SK-N-SH (cell line): ENCODE measurements around the gene SPIRE1. TPM values are rescaled to one million over a fixed set of nuclear protein-coding genes. Genes with fewer than 3 reads are reported as not detected.

Experiments used
- CTCF ChIA-PET: fragments of 300-600, 350-600 bp; formaldehyde crosslinking; extraction: SDS; loops from one replicate; lab custom pipeline; 2021; lab: Yijun Ruan, JAX
- POLR2A ChIA-PET: fragments of 350-600 bp; sonication (Branson Sonifier 250); formaldehyde crosslinking; extraction: SDS; loops from one replicate; lab custom pipeline; 2020; ENCODE audit warnings: antibody characterized with exemption, inconsistent platforms; lab: Yijun Ruan, JAX
- DNase-seq: peaks from one replicate; pipeline ENCODE4 v3.0.0; 2012
- H2AFZ ChIP-seq: fragments of 200-600 bp; sonication (generic); 2 replicates; pipeline ENCODE4 v1.8.1; 2016; ENCODE audit warnings: antibody characterized with exemption, mild to moderate bottlenecking, low read depth
- H3F3A ChIP-seq: fragments of 200-600 bp; sonication (generic); replicated peaks from 2 replicates; pipeline ENCODE3; 2016; ENCODE audit warnings: antibody characterized with exemption, mild to moderate bottlenecking; ENCODE audit not compliant: insufficient read depth
- H3K27ac ChIP-seq, 2 experiments: fragments of 200-500 bp in 1 of 2; fragments of 200-600 bp in 1 of 2; sonication (Bioruptor generic) in 1 of 2; sonication (generic), shearing (Covaris generic) in 1 of 2; 2 replicates each; pipeline versions ENCODE4 v1.5.1 to v1.6.1; 2014 to 2016; ENCODE audit warnings: low read depth in 2 of 2, inconsistent platforms in 1 of 2, low read length in 1 of 2, mild to moderate bottlenecking in 1 of 2, mixed read lengths in 1 of 2
- H3K27me3 ChIP-seq: fragments of 200-600 bp; sonication (generic), shearing (Covaris generic); 2 replicates; pipeline ENCODE4 v1.6.1; 2016; ENCODE audit warnings: mixed run types; ENCODE audit not compliant: insufficient read depth
- H3K36me3 ChIP-seq, 2 experiments: fragments of 200-500 bp in 1 of 2; fragments of 200-600 bp in 1 of 2; sonication (Bioruptor generic) in 1 of 2; sonication (generic) in 1 of 2; replicated peaks in 1 of 2; 2 replicates each; pipeline versions ENCODE3 to v1.5.1; 2014 to 2016; ENCODE audit warnings: low read length in 1 of 2, mild to moderate bottlenecking in 1 of 2; ENCODE audit not compliant: insufficient read depth in 2 of 2, control insufficient read depth in 1 of 2
- H3K4me1 ChIP-seq, 2 experiments: fragments of 200-500 bp in 1 of 2; fragments of 200-600 bp in 1 of 2; sonication (Bioruptor generic) in 1 of 2; sonication (generic), shearing (Covaris generic) in 1 of 2; 2 replicates each; pipeline versions ENCODE4 v1.5.1 to v1.6.1; 2014 to 2016; ENCODE audit warnings: low read depth in 1 of 2, low read length in 1 of 2, mixed run types in 1 of 2; ENCODE audit not compliant: insufficient read depth in 2 of 2, control insufficient read depth in 1 of 2
- H3K4me2 ChIP-seq: fragments of 200-600 bp; sonication (generic), shearing (Covaris generic); 2 replicates; pipeline ENCODE4 v1.6.1; 2017; ENCODE audit warnings: mixed run types
- H3K4me3 ChIP-seq, 2 experiments: fragments of 200-500 bp in 1 of 2; fragments of 200-600 bp in 1 of 2; sonication (Bioruptor generic) in 1 of 2; sonication (generic), shearing (Covaris generic) in 1 of 2; 2 replicates each; pipeline versions ENCODE4 v1.5.1 to v1.8.1; 2014 to 2016; ENCODE audit warnings: low read depth in 2 of 2, inconsistent platforms in 1 of 2, low read length in 1 of 2, mild to moderate bottlenecking in 1 of 2, mixed read lengths in 1 of 2, moderate library complexity in 1 of 2
- H3K79me2 ChIP-seq: fragments of 200-600 bp; sonication (generic); 2 replicates; pipeline ENCODE4 v1.8.1; 2017; ENCODE audit warnings: mild to moderate bottlenecking; ENCODE audit not compliant: insufficient read depth
- H3K9ac ChIP-seq: fragments of 200-600 bp; sonication (generic); 2 replicates; pipeline ENCODE4 v1.6.1; 2017; ENCODE audit warnings: mixed run types
- H3K9me2 ChIP-seq: fragments of 200-600 bp; sonication (generic); 2 replicates; pipeline ENCODE4 v1.6.1; 2017; ENCODE audit warnings: mixed run types
- H3K9me3 ChIP-seq: fragments of 200-600 bp; sonication (generic); 2 replicates; pipeline ENCODE4 v1.6.1; 2017; ENCODE audit warnings: mixed run types, mild to moderate bottlenecking, moderate library complexity
- H4K20me1 ChIP-seq: fragments of 200-600 bp; sonication (generic); 2 replicates; pipeline ENCODE4 v1.6.1; 2017; ENCODE audit warnings: mild to moderate bottlenecking, mixed run types; ENCODE audit not compliant: insufficient read depth
- CHD2 ChIP-seq: fragments of 150-350 bp; IDR thresholded peaks from 2 replicates; pipeline ENCODE4 v1.6.1; 2018; ENCODE audit warnings: low read length; ENCODE audit not compliant: partially characterized antibody
- CTCF ChIP-seq: fragments of 200-600 bp; sonication (generic); IDR thresholded peaks from 2 replicates; pipeline ENCODE4 v1.6.1; 2017; ENCODE audit warnings: antibody characterized with exemption, mild to moderate bottlenecking, moderate library complexity
- EP300 ChIP-seq, 2 experiments: IDR thresholded peaks; 2 replicates each; pipeline versions ENCODE4 v1.4.0 to v1.6.1; 2012; ENCODE audit warnings: borderline replicate concordance in 1 of 2, low read depth in 1 of 2, low read length in 1 of 2
- FOSL2 ChIP-seq: IDR thresholded peaks from 2 replicates; pipeline ENCODE4 v1.4.0; 2012; ENCODE audit warnings: low read depth, mild to moderate bottlenecking, moderate library complexity, borderline replicate concordance
- FOXJ3 ChIP-seq: sonication (generic); formaldehyde crosslinking; IDR thresholded peaks from 2 replicates; pipeline ENCODE4 v1.5.1; 2020; ENCODE audit warnings: mild to moderate bottlenecking, missing genetic modification reagents
- FOXM1 ChIP-seq: IDR thresholded peaks from 2 replicates; pipeline ENCODE4 v1.4.0; 2012; ENCODE audit warnings: low read depth, mild to moderate bottlenecking
- GABPA ChIP-seq: IDR thresholded peaks from 2 replicates; pipeline ENCODE4 v1.4.0; 2012; ENCODE audit warnings: low read depth, mild to moderate bottlenecking
- GATA2 ChIP-seq: sonication (generic); formaldehyde crosslinking; IDR thresholded peaks from 2 replicates; pipeline ENCODE4 v1.5.0; 2020; ENCODE audit warnings: mild to moderate bottlenecking, missing genetic modification reagents
- IRF3 ChIP-seq: fragments of 150-350 bp; IDR thresholded peaks from 2 replicates; pipeline ENCODE4 v1.6.1; 2016; ENCODE audit warnings: mild to moderate bottlenecking, low read depth, low read length
- MAX ChIP-seq: IDR thresholded peaks from 2 replicates; pipeline ENCODE4 v1.4.0; 2012; ENCODE audit warnings: low read depth
- MEF2A ChIP-seq: IDR thresholded peaks from 2 replicates; pipeline ENCODE4 v1.4.0; 2012; ENCODE audit warnings: low read depth, borderline replicate concordance
- MXI1 ChIP-seq: IDR thresholded peaks from 2 replicates; pipeline ENCODE4 v1.6.1; 2012; ENCODE audit warnings: mild to moderate bottlenecking, low read depth, low read length, improper control_type of control experiment
- NFIC ChIP-seq: IDR thresholded peaks from 2 replicates; pipeline ENCODE4 v1.4.0; 2012; ENCODE audit warnings: borderline replicate concordance
- RAD21 ChIP-seq: IDR thresholded peaks from 2 replicates; pipeline ENCODE4 v1.6.1; 2012; ENCODE audit warnings: mild to moderate bottlenecking, low read length
- RCOR1 ChIP-seq: fragments of 150-350 bp; IDR thresholded peaks from 2 replicates; pipeline ENCODE4 v1.6.1; 2017; ENCODE audit warnings: antibody characterized with exemption, low read length
- RFX5 ChIP-seq: IDR thresholded peaks from 2 replicates; pipeline ENCODE4 v1.6.1; 2012; ENCODE audit warnings: mild to moderate bottlenecking, improper control_type of control experiment, low read length
- RXRA ChIP-seq: IDR thresholded peaks from 2 replicates; pipeline ENCODE4 v1.4.0; 2012; ENCODE audit warnings: low read depth, mild to moderate bottlenecking, borderline replicate concordance
- SIN3A ChIP-seq: IDR thresholded peaks from 2 replicates; pipeline ENCODE4 v1.6.1; 2012; ENCODE audit warnings: low read depth, mild to moderate bottlenecking, low read length, moderate library complexity, borderline replicate concordance
- SMC3 ChIP-seq: IDR thresholded peaks from 2 replicates; pipeline ENCODE4 v1.6.1; 2012; ENCODE audit warnings: low read depth, low read length, improper control_type of control experiment
- TEAD4 ChIP-seq: IDR thresholded peaks from 2 replicates; pipeline ENCODE4 v1.4.0; 2012; ENCODE audit warnings: mild to moderate bottlenecking, borderline replicate concordance; ENCODE audit not compliant: insufficient read depth
- USF1 ChIP-seq: IDR thresholded peaks from 2 replicates; pipeline ENCODE4 v1.4.0; 2012; ENCODE audit warnings: low read depth, borderline replicate concordance
- USF2 ChIP-seq: fragments of 150-350 bp; IDR thresholded peaks from 2 replicates; pipeline ENCODE4 v1.6.1; 2017; ENCODE audit warnings: antibody characterized with exemption, low read length, low read depth, borderline replicate concordance
- YY1 ChIP-seq: IDR thresholded peaks from 2 replicates; pipeline ENCODE4 v1.4.0; 2012; ENCODE audit warnings: low read depth, mild to moderate bottlenecking
- WGBS: methylation state at CpG from one replicate; pipeline ENCODE4 v1.1.6; 2017; ENCODE audit warnings: low lambda C conversion rate; 5-methylcytosine and 5-hydroxymethylcytosine counted together
- polyA plus RNA-seq, 3 experiments: library from polyadenylated mRNA; depleted of rRNA; stranded (reverse); fragments of >200 nt; gene quantifications; 2 replicates each; pipeline ENCODE4 v1.2.3, GENCODE V29; 2012

Gene SPIRE1
- polyA plus RNA-seq, 1 of the 3 experiments (the other 2 are of a cell fraction) = 6.7 TPM

- no peak overlapping the region for H3K9ac ChIP-seq
- peaks cover 4 to 5% of the 10 kb centered on the region in 2 experiments; a peak in 2 of 4 replicates for H3K4me1 ChIP-seq
- H2AFZ ChIP-seq = no peak overlapping the region
- H3K9me3 ChIP-seq = no peaks in the 10 kb centered on the region
- DNase-seq = no peak
- no peak overlapping the region for H3K4me3 ChIP-seq
- no peaks in the 10 kb centered on the region for H3K27me3 ChIP-seq
- H3K27ac ChIP-seq = no peak overlapping the region
- H3K9me2 ChIP-seq = no peaks in the 10 kb centered on the region
- no peak for TF ChIP-seq GABPA
- no peak for TF ChIP-seq EP300 (IDR thresholded peaks at IDR 0.05; ENCODE audit: borderline replicate concordance in 1 of 2, low read depth in 1 of 2, low read length in 1 of 2)
- TF ChIP-seq MEF2A = no peak
- TF ChIP-seq MXI1 = no peak
- no peak for TF ChIP-seq FOXM1
- no peak for TF ChIP-seq YY1
- no peak for TF ChIP-seq RAD21
- TF ChIP-seq RXRA = no peak
- TF ChIP-seq RCOR1 = no peak
- WGBS = 89% methylated on average over 10 of the region's 10 CpGs
- peaks cover 18% of the 10 kb centered on the region for H4K20me1 ChIP-seq
- POLR2A ChIA-PET = no interaction called here
- H3K4me2 ChIP-seq = no peak overlapping the region
- CTCF ChIA-PET = interaction anchor here (0.6 kb wide), 1 partner anchor 15 kb away, joined by 3 read pairs; no protein-coding TSS in a partner anchor
- peaks cover 10% of the 10 kb centered on the region for H3F3A ChIP-seq
- H3K36me3 ChIP-seq = peaks cover 2 to 17% of the 10 kb centered on the region in 2 experiments
- H3K79me2 ChIP-seq = peaks cover 93% of the 10 kb centered on the region
Observed at GRCh38 chr18:12645751-12646203, 12.1 kb downstream of the SPIRE1 start.

- DNase-seq = no peak
- H3K36me3 ChIP-seq = peaks cover 2 to 17% of the 10 kb centered on the region in 2 experiments
- no peak overlapping the region for H2AFZ ChIP-seq
- H4K20me1 ChIP-seq = peaks cover 17% of the 10 kb centered on the region
- no peak overlapping the region for H3K4me2 ChIP-seq
- H3K27ac ChIP-seq = no peak overlapping the region
- H3K9me3 ChIP-seq = no peaks in the 10 kb centered on the region
- TF ChIP-seq MAX (no peak), EP300 (IDR thresholded peaks at IDR 0.05; ENCODE audit: borderline replicate concordance in 1 of 2, low read depth in 1 of 2, low read length in 1 of 2) (no peak), IRF3 (no peak), SIN3A (no peak), SMC3 (no peak), NFIC (no peak), RAD21 (no peak), MEF2A (no peak), FOXJ3 (CRISPR knock-in tag) (no peak), USF1 (no peak), FOSL2 (no peak), GATA2 (CRISPR knock-in tag) (no peak), CTCF (no peak), RFX5 (no peak), USF2 (no peak), CHD2 (no peak), TEAD4 (no peak)
- no peak overlapping the region for H3K4me3 ChIP-seq
- CTCF ChIA-PET = no interaction called here
- no peaks in the 10 kb centered on the region for H3K9me2 ChIP-seq
- H3K79me2 ChIP-seq = peaks cover 91% of the 10 kb centered on the region
- POLR2A ChIA-PET = no interaction called here
- H3K27me3 ChIP-seq = no peaks in the 10 kb centered on the region
- H3F3A ChIP-seq = peaks cover 12% of the 10 kb centered on the region
- H3K4me1 ChIP-seq = peaks cover 4 to 8% of the 10 kb centered on the region in 2 experiments; a peak in 2 of 4 replicates
- no peak overlapping the region for H3K9ac ChIP-seq
Observed at GRCh38 chr18:12645254-12645653, 12.7 kb downstream of the SPIRE1 start.
